GM18861 (cell line): ENCODE measurements around the gene C18orf63.
A peak's percentile ranks its signal among the peaks of the same experiment; 100 is the strongest.
"Not testable (repeated sequence)": the region's sequence is repeated elsewhere in the genome, so short reads cannot be mapped to it uniquely, and the experiment has no call there.

ENCODE experiments used
- ATAC-seq: cut with Tn5 transposase; IDR thresholded peaks from one replicate; pipeline ENCODE4 v1.9.1; 2021; ENCODE audit not compliant: unreplicated experiment

C18orf63 gene

DNA sequence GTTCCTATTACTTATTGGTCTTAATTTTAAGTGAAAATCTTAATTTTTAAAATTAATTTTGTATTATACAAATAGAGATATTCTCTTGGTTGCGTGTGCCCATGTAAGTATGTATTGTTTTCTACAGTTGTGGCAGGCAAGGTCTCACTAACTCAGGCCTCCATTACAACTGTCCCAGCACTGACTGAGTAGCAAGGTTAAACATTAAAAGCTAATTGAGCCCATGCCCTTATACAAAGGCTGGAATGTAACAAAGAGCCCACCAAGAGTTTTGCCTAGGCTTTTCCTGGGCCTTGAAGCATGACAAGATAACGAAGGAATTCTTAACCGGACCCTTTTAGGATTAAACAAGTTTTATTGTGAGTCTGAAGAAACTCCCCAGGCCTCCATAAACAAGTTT lies 11.2 kb downstream of the C18orf63 start:
- ATAC-seq = not testable (repeated sequence)

- ATAC-seq = no peak
Measured at GRCh38 chr18:74328206-74328605, 12.6 kb downstream of the C18orf63 start.

DNA sequence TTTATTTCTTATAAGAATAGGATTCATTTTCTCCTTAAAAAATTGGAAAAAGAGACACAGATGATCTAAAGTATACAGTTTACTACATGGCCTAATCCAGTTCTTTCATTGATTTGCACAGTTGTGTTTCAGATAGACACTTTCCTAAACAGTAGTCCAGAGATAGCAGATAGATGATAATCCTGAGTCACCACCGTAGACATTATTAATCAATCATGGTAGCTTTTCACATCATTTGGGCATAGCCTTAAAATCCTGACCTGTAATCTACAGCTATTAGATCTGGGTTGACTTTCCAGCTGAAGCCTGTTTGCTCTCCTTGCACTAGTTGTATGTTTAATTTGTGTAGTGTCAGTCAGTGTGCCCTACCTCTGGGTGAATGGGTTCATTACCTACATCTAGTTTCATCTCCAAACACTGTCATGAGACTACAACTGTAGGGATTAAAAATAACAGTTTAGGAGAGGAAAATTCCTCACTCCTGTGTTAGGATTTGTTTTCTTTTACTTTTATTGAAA lies 14.1 kb downstream of the C18orf63 start:
- ATAC-seq = no peak

DNA sequence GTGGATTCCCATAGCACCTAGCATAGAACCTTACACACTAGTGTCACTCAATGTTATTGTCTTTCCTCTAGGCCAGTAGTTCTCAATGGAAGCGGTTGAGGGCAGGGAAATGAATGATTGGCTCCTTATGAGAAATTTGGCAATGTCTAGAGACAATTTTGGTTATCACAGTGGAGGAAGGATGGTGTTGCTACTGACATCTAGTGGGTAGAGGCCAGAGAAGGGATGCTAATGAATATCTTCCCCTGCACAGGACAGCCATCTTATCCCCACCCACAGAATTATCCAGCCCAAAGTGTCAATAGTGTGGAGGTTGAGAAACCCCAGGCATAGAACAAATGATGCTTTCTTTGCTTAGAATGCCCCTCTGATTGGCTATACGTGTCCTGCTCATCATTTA lies 15.8 kb downstream of the C18orf63 start:
- ATAC-seq = peak; percentile 50

GRCh38 chr18:74333091-74333490 lies 17.5 kb downstream of the C18orf63 start:
- ATAC-seq = no peak

- ATAC-seq = no peak
Measured at GRCh38 chr18:74334242-74334893, 18.7 kb downstream of the C18orf63 start.

- ATAC-seq = no peak
Measured at GRCh38 chr18:74336656-74337055, 21.0 kb downstream of the C18orf63 start.

DNA sequence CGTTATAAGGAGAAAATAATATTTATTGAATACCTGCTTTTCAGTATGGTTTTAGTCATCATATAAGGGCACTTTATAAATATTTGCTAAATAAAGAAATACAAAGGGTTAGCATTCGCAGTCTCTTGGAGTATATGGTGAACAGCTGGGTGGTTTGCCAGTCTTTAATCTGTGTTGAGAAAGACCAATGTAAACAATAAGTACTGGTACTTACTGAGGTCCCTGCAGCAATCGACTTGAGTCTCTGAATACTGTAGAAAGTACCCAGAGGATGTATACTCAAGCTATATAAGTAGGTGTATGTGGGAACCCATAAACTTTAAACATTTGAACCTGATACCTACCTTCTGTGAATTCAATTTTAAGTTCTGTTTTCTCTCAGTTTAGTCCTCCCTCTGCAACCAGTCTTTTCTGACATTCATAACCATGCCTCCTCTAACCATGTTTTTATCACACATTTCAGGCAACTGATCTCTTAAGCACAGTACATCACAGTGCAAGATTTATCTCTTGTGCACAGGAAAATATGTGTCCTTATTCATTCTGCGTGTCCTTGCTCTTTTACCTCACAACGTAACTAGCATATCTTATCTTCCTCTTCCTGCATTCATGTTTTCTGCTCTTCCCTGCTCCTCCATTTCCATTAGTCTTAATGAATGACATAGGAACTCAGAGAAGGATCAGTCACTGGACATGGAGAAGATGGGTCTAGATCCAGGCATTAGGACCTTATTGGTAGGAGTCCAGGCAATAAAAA lies 21.7 kb downstream of the C18orf63 start:
- no peak for ATAC-seq

- no peak for ATAC-seq
Measured at GRCh38 chr18:74337912-74338309, 22.3 kb downstream of the C18orf63 start.

DNA sequence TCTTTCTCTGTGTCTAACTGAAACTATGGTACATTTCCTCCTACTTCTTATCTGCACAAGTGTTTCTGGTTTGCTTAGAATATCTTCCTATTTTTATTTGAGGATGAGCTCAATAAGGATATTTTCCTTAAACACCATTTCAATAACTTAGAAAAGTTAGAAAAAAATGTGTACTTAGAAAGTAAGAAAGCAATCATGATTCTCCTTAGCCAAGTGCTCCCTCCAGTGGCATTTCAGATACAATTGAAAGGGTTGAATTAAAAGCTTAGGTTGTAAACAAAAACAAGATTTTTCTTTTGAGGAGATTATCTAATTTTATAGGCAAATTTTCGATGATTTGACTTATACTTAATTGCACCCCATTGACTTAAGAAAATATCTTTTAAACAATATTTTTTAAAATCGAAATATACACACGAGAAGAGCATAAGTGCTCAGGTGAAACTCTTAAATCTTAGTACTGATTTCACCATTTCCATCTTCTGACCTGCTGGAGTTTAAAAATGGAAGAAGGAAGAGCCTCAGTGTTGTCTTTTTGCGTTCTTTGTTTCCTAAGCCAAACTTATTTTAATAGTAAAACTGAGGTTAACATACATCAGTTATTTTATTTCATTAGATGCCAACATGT lies 26.9 kb downstream of the C18orf63 start:
- no peak for ATAC-seq

GRCh38 chr18:74346206-74346605 lies 30.6 kb downstream of the C18orf63 start:
- ATAC-seq = no peak

DNA sequence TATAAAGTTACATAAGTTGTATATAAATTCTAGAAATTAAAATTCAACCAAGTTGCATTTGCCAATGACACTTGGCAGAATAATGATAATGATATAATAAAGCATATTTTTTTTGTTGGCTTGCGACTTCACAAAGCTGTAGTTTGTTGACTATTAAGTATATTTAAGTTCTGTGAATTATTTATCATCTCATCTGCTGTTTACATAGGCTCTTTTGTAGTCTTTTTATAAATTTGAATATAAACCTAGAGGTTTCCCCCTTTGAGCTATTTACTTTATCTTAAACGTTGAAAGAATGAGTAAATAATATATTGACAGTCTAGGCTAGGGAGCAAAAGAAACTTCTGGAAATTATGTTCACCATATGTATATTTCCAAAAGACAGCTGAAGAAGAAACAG lies 32.9 kb downstream of the C18orf63 start:
- ATAC-seq = no peak

DNA sequence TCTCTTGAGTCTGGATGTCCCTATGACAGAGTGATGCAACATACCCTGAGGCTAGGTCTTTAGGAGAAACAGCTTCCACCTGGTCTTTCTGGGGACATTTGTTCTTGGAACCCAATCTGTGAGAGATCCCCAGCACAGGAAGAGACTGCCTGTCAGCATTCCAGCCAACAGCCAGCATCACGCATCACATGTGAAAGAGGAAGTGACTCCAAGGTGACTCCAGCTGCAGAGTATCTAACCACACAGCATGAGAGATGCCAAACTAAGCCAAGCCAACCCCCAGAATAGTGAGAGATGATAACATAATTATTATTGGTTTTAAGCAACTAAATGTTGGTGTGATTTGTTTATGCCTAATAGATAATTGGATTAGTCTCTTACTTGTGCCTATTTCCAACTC lies 35.7 kb downstream of the C18orf63 start:
- no peak for ATAC-seq

DNA sequence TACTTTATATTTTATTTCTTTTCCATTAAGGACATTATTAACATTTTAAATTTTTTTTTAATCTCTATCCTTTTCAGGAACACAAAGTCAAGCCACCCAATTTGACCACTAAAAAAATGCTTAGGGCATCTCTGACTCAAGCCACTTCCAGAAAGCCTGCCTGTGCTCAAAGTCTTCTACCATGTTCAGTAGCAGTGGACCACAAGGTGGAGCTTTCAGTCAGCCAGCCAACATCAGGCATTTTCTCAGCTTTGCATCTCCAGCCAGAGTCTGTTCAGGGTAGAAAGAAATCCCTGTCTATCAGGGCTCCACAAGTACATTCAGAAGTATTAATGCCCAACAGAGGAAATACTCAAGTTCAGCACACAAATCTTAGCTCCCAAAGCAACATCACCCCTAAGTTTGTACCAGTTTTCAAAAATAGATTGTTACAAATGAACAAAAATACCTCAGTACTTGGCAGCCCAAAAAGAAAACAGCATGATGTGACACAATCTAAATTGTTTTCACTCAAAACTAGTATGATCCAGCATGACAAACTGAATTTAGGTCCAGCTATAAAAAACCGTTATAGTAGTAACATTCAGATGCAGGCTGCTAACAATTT lies 37.6 kb downstream of the C18orf63 start:
- ATAC-seq = peak; percentile 59

GRCh38 chr18:74356959-74357358 lies 41.3 kb downstream of the C18orf63 start:
- ATAC-seq = no peak

DNA sequence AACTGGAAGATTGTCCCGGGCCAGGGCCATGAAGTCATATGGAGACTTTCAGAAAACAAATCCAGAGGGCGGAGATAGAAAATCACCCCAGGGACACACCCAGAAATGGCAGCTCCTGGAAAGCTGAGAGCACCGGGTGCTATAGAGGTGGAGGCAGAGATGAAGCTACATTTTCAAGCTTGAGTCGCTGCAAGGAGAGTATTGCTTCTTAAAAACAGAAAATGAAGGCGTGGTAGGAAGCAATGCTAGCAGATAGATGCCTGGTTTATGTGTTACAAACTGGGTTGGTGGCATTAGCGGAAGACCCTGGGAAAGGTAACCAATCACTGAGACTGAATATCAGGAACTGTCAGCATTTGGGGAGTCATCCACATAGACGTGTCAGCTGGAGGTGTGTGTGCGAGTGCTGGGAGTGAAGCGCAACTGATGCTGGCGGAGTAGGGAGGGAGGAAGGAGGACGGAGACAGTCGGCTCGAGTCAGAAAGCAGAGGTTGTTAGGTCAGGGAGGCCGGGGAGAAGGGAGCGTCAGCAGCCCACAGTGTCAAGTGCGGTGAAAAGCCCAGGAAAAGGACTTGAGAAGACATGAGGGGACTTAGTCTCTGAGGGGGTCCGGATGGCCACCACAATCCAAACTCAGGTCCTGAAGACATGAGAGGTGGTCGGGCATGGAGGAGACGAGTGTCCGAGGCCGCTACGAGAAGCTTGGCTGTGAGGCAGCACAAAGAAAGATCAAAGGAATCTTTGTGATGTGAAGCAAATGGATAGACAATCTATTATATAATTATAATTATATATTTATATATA lies 45.4 kb downstream of the C18orf63 start:
- no peak for ATAC-seq

GRCh38 chr18:74367905-74368304 lies 52.3 kb downstream of the C18orf63 start:
- no peak for ATAC-seq

DNA sequence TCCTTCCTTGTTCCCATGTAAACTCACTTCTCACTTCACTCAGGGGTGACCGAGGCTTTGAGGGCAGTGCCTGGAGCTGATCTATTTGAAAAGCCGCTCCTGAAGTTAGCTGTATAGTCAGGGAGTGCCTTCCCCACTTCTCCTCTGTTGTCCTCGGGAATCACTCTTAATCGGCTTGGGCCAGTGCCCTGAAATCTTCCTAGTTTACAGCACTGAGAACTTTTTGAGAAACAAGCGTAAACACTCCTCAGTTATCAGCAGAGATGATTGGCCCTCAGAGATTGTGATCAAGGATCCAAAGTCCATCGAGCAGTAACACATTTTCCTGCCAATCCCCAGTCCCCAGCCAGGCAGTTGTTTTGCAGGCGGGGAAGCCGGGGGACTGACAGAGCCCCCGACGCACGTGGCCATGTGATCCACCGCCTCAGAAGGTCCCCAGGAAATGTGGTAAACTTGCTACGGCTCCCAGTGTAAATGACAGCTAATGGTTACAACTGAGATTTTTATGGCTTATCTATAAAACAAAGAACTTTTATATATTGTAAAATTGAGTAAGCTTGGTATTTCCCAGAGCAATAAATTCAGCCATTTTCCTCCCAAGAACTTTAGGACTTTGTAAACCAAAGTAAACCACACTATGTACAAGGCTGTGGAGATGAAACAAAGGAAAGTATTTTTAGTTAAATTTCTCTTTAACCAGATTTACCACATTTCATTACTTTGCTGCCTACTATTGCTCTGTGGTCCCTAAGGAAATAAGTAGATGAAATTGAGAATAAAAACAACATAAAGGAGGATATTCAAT lies 53.5 kb downstream of the C18orf63 start:
- no peak for ATAC-seq

DNA sequence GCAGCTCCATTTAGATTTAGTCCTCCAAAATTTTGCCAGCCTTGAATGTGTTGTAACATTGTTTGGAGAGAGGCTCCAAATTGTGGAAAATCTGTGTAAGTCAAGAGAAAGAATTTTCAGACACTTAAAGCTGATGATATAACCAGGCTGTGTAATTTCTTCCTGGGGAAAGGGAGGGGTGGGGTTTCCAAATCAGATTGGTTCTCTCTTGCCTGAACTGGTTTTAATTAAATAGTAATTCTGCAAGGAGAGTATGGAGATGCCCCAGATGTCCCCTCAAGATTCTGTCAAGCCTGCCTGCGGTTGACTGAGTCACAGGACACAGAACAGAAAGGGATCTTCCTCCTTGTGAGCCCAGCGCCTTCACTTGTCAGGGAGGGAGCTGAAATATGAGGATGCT lies 54.5 kb downstream of the C18orf63 start:
- no peak for ATAC-seq

DNA sequence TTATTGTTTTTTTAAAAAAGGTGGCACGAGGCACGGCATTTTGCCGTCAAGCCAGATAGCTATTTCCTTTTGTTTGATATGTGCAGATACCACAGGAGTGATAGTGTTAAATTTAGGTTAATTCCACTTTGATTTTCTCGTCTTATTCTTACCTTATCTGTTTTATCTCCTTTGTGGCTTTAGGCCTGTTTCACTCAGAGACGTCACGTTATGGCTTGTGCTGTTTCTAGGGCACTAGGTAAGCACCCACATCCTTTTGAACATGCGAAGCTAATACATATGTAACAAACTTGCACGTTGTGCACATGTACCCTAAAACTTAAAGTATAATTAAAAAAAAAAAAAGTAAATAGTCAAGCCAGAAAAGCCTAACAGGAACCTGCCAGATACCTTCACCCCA lies 57.8 kb downstream of the C18orf63 start:
- no peak for ATAC-seq
